ENCODE measurements around the gene BNIP5.

- TF ChIP-seq POLR2A (IDR thresholded peaks at IDR 0.05) = no peak
- TF ChIP-seq, protein P1, sequence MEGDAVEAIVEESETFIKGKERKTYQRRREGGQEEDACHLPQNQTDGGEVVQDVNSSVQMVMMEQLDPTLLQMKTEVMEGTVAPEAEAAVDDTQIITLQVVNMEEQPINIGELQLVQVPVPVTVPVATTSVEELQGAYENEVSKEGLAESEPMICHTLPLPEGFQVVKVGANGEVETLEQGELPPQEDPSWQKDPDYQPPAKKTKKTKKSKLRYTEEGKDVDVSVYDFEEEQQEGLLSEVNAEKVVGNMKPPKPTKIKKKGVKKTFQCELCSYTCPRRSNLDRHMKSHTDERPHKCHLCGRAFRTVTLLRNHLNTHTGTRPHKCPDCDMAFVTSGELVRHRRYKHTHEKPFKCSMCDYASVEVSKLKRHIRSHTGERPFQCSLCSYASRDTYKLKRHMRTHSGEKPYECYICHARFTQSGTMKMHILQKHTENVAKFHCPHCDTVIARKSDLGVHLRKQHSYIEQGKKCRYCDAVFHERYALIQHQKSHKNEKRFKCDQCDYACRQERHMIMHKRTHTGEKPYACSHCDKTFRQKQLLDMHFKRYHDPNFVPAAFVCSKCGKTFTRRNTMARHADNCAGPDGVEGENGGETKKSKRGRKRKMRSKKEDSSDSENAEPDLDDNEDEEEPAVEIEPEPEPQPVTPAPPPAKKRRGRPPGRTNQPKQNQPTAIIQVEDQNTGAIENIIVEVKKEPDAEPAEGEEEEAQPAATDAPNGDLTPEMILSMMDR (IDR thresholded peaks at IDR 0.05) = no peak
Measured at GRCh38 chr6:36333931-36334725, 2.6 kb downstream of the BNIP5 start.
